Retinal pigment epithelial cell (primary cell): Measurements from ENCODE around the gene TMEM11.

Experiments
- DNase-seq: peaks from one replicate; pipeline ENCODE4 v3.0.0-alpha.2; 2010; ENCODE audit warnings: low read depth
- H3K4me3 ChIP-seq: 2 replicates; pipeline ENCODE4 v1.5.1; 2011; ENCODE audit warnings: mild to moderate bottlenecking, low read length, control low read depth, moderate library complexity
- TF ChIP-seq, protein P1 (sequence below): conservative IDR thresholded peaks from 2 replicates; pipeline ENCODE4 v1.5.1; 2011; ENCODE audit warnings: low read depth, low read length, control low read depth, inconsistent platforms

The TMEM11 gene

DNA sequence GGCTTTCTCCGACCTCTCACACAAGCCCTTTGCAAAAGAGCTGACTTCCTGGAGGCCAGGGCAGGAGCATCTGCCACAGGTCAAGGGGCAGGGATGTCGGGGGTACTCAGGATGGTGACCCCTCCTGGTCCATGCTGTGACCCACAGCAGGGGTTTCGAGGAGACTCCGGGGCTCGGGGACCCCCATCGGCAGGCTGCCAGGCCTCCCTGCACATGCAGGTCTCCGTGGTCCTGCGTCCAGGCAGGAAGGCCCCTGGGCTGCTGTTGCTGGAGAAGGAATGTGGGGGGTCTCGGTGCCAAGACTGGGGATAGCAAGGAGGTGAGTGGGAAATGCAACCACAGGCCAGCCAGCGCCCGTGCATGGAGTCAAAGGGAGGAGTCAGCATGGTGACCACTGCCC is 27.6 kb upstream of the TMEM11 start:
- TF ChIP-seq, protein P1, sequence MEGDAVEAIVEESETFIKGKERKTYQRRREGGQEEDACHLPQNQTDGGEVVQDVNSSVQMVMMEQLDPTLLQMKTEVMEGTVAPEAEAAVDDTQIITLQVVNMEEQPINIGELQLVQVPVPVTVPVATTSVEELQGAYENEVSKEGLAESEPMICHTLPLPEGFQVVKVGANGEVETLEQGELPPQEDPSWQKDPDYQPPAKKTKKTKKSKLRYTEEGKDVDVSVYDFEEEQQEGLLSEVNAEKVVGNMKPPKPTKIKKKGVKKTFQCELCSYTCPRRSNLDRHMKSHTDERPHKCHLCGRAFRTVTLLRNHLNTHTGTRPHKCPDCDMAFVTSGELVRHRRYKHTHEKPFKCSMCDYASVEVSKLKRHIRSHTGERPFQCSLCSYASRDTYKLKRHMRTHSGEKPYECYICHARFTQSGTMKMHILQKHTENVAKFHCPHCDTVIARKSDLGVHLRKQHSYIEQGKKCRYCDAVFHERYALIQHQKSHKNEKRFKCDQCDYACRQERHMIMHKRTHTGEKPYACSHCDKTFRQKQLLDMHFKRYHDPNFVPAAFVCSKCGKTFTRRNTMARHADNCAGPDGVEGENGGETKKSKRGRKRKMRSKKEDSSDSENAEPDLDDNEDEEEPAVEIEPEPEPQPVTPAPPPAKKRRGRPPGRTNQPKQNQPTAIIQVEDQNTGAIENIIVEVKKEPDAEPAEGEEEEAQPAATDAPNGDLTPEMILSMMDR: no peak
- H3K4me3 ChIP-seq: no peak overlapping the region
- DNase-seq: no peak

DNA sequence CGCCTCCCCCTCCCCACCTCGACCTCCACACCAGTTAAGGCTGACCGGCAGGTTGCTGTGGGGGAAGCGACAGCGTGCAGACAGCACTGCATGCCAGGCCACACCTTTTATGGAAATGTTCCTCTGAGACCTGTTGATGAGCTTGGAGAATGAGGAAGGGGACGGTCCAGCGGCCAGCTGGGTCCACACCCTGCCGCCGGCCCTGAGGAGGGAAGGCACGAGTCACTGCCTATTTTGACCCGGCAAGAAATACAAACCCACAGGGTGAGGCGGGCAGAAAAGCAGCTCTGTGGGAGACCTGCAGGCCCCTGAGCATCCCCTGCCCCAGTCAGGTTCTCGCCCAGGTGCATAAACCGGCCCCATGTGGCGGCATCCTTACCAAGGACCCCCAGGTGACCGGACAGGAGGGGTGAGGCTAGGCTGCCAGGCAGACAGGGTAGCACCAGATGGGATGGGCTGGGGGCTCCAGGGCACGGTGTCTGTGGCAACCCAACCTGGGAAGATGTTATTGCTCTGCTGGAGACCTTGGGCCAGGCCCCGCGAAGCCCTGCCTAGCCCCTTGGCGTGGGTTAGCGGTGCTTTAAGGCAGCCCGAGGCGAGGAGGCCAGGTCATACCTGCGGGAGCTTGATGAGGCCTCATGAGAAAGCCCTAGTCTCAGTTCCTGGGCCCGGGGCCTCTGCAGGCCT is 26.6 kb upstream of the TMEM11 start:
- DNase-seq: no peak
- TF ChIP-seq, protein P1: no peak
- H3K4me3 ChIP-seq: no peak overlapping the region

DNA sequence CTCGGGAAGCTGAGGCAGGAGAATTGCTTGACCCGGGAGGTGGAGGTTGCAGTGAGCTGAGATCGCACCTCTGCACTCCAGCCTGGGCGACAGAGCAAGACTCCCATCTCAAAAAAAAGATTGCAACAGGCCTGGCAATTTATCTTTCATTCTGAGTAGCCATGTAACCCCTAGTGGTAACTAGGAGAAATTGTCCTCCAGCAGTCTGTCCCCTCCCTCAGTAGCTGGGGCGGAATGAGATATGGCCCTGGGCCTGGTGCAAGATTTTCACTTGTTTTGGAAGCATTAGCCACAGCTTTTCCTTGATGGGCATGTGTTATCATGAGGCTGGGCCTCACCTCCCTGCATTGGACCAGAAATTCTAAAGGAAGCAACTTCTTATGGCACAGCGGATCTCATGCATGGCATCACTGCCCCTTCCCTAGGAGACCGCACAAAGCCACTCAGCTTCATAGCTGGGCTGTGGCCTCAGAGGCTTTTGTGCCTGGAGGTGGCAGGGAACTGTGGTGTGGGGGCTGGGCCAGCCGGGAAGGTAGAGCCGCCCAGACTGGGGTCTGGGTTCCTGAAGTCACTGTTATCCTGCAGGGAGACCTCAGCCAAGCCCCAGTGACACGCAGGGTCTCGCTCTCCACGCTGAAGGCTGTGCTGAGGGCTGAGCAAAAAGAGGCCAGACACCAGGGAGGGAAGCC is 25.9 kb upstream of the TMEM11 start:
- DNase-seq: no peak
- no peak overlapping the region for H3K4me3 ChIP-seq
- TF ChIP-seq, protein P1: peak; percentile 63

DNA sequence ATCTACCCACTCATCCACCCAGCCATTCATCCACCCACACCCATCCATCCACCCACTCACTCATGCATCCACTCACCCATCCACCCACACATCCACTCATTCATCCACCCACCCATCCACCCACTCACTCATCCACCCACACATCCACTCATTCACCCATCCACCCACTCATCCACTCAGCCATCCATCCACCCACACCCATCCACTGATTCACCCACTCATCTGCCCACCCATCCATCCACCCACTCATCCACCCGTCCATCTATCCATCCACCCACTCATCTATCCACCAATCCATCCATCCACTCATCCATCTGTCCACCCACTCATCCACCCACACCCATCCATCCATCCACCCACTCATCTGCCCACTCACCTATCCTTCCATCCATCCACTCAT is 22.0 kb upstream of the TMEM11 start:
- H3K4me3 ChIP-seq: no peak overlapping the region
- TF ChIP-seq, protein P1: no peak
- no peak for DNase-seq

DNA sequence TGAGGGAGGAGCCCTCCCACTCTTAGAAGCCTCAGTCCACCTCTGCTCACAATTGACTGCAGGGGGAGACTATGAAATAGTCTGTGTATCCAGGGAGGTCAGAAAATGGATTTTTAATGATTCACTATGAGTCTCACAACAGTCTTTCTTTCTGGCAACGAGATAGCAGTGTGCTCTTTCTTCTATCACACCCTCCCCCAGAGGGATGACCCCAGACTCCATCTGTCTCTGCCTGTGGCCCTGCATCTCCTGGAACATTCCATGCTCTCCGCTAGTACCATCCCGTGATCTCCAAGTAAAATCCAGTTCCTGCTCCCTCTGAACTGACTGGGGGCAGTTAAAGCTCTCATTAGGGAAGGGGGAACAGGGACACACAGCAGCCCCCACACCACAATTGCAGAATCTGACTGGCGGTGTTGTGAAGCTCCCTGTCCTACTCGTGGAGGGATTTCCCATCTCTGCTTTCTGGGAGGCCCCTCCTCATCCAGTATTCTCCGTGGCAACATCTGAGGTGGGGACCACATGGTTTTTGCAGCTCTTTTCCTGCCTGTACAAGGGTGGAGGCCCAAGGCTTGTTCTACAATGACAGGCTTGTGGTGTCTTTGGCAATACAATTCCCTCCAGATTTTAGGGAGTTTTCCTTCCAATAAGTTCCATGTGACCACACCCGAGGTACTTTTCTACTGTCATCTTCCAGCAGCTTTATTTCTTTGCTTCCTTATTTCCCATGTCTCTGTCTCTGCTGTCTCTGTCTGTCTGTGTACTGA is 19.8 kb upstream of the TMEM11 start:
- TF ChIP-seq, protein P1: no peak
- DNase-seq: no peak
- no peak overlapping the region for H3K4me3 ChIP-seq

DNA sequence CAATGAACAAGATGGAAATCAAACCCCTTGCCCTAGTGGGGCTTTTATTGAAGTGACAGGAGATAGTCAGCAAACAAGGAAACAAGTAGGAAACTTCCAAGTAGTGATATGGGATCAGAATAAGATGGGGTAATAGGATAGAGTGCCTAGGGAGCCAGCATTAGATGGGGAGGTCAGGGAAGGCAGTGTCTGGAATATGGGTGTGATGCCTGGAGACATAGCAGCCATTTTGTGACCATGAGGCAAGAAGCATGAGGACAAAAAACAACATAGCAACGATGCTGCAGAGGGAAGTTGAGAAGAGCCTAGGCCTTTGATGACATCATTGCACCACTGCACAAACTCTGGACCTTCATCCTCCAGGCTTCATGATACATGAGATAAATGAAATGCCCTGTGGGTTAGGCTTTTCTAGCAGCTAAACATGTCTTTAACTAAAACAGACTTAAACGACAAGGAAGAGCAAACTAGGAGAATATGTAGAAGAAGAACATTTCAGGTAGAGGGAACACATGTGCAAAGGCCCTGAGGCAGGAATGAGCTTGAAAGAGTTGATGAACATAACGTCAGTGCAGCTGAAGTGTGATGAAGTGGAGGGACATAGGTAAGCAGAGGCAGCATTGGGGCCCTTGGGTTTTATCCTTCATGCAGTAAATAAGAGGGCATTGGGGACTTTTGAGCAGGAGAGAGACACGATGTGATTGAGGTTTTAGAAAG is 18.2 kb upstream of the TMEM11 start:
- TF ChIP-seq, protein P1: no peak
- DNase-seq: no peak
- no peak overlapping the region for H3K4me3 ChIP-seq
